Chondrocyte (in vitro differentiated cells): ENCODE measurements around the gene RNF186. TPM values are rescaled to one million over a fixed set of nuclear protein-coding genes. Genes with fewer than 3 reads are reported as not detected.
"Not testable (repeated sequence)": the region's sequence is repeated elsewhere in the genome, so short reads cannot be mapped to it uniquely, and the experiment has no call there.

Experiments
- DNase-seq: peaks from one replicate; pipeline ENCODE4 v3.0.0; 2021; ENCODE audit warnings: mixed read lengths, low spot score
- H3K27ac Mint-ChIP-seq: one replicate; pipeline ENCODE4 v1.8.0; 2021; ENCODE audit warnings: mild to moderate bottlenecking, moderate library complexity, mixed read lengths; ENCODE audit not compliant: unreplicated experiment
- H3K27me3 Mint-ChIP-seq: 2 replicates; pipeline ENCODE4 v1.8.0; 2021; ENCODE audit warnings: low read depth, mixed read lengths
- H3K36me3 Mint-ChIP-seq: 2 replicates; pipeline ENCODE4 v1.8.0; 2021; ENCODE audit warnings: low read depth, mixed read lengths
- H3K4me1 Mint-ChIP-seq: 2 replicates; pipeline ENCODE4 v1.8.0; 2021; ENCODE audit warnings: low read depth, mild to moderate bottlenecking, mixed read lengths
- H3K4me3 Mint-ChIP-seq: one replicate; pipeline ENCODE4 v1.8.0; 2021; ENCODE audit warnings: mild to moderate bottlenecking, moderate library complexity, mixed read lengths; ENCODE audit not compliant: unreplicated experiment
- H3K9me3 Mint-ChIP-seq: 2 replicates; pipeline ENCODE4 v1.8.0; 2021; ENCODE audit warnings: low read depth, mixed read lengths
- total RNA-seq: library from RNA; stranded (reverse); gene quantifications from 3 replicates; pipeline ENCODE4 v1.2.1, GENCODE V29; 2021
- TF ChIP-seq, protein P1 (sequence below): fragments of 200-600 bp; sonication (generic); IDR thresholded peaks from 2 replicates; pipeline ENCODE4 v1.5.0; 2021; ENCODE audit warnings: antibody characterized with exemption, mild to moderate bottlenecking, moderate library complexity

Gene RNF186
- total RNA-seq, 1 donor from 2014 or later: not detected

DNA sequence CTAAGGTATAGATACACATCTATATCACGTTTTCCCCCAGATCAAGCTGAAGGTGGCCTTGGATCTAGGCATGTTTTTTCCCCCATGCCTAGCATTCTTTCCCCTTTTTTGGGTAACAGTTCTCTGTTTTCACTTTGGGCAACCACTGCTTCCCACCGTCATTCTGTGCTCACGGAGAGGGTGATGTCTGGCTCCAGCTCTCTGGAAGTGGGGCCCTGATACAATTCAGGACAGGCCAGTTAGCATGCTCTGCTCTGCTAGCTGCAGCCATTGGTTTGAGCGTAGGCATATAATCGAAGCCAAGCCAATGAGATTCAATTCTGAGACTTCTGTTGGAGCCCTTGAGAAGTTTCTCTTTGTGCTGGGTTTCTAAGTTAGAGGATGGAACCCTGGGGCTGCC, 2.1 kb upstream of the RNF186 start:
- Mint-ChIP-seq H3K9me3 (no peaks in the 10 kb centered on the region), H3K4me3 (no peak overlapping the region), H3K27ac (no peak overlapping the region), H3K4me1 (no peaks in the 10 kb centered on the region), H3K36me3 (no peaks in the 10 kb centered on the region), H3K27me3 (no peaks in the 10 kb centered on the region)
- TF ChIP-seq, protein P1, sequence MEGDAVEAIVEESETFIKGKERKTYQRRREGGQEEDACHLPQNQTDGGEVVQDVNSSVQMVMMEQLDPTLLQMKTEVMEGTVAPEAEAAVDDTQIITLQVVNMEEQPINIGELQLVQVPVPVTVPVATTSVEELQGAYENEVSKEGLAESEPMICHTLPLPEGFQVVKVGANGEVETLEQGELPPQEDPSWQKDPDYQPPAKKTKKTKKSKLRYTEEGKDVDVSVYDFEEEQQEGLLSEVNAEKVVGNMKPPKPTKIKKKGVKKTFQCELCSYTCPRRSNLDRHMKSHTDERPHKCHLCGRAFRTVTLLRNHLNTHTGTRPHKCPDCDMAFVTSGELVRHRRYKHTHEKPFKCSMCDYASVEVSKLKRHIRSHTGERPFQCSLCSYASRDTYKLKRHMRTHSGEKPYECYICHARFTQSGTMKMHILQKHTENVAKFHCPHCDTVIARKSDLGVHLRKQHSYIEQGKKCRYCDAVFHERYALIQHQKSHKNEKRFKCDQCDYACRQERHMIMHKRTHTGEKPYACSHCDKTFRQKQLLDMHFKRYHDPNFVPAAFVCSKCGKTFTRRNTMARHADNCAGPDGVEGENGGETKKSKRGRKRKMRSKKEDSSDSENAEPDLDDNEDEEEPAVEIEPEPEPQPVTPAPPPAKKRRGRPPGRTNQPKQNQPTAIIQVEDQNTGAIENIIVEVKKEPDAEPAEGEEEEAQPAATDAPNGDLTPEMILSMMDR: no peak
- no peak for DNase-seq

DNA sequence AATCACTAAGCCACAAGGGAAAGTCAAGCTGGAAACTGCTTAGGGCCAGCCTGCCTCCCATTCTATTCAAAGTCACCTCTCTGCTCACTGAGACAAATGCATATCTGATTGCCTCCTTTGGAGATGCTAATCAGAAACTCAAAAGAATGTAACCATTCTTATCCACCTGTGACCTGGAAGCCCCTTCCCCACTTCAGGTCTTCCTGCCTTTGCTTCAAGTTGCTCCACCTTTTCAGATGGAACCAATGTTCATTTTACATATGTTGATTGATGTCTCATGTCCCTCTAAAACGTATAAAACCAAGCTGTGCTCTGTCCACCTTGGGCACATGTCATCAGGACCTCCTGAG, 1.6 kb upstream of the RNF186 start:
- DNase-seq, H3K4me1 Mint-ChIP-seq, H3K4me3 Mint-ChIP-seq, H3K9me3 Mint-ChIP-seq, H3K36me3 Mint-ChIP-seq, H3K27me3 Mint-ChIP-seq, H3K27ac Mint-ChIP-seq: not testable (repeated sequence)

DNA sequence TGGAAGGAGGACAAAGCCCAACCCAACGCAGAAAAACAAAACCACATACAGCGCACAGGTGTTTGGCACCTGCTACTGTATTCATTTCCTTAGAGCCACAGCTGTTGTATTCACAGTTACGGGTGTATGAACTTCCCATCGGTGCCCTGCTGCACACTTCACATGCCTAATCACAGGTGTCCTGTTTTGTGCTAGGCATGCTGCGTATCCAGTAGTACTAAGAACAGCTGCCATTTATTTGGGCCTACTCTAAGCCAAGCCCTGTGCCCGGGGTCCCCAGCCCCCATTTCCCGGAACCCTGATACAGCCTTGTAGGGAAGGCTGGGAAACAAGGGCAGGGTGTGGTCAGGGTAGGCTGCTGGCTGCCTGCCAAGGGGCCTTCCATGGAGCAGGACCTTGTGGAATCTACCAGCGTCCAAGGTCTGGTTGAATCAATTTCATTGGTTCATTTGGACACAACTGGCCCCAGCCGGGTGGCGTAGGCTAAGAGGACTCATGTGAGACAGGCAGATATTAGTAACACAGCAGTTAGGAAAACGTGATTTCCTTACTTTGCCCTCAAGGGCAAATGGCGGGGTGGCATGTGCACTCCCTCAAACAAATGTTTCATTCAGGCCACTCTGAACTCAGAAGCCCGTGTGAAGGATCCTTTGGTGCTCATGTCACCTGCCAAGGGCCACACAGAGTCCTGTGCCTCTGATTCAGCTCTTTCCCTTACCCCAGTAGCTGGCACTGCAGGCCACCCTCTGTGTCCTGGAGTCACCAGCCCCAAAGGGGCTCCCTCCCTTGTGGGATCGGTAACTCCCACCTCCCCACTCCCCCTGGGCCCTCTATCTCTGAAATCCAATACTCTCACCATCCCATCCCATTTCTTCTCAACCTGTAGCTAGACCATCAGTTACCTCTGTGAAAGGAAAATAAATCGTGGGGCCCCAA, 986 bp upstream of the RNF186 start:
- Mint-ChIP-seq H3K9me3 (no peaks in the 10 kb centered on the region), H3K4me1 (no peaks in the 10 kb centered on the region), H3K27me3 (no peaks in the 10 kb centered on the region), H3K27ac (no peak overlapping the region), H3K4me3 (no peak overlapping the region), H3K36me3 (no peaks in the 10 kb centered on the region)
- no peak for DNase-seq
- TF ChIP-seq, protein P1: no peak

DNA sequence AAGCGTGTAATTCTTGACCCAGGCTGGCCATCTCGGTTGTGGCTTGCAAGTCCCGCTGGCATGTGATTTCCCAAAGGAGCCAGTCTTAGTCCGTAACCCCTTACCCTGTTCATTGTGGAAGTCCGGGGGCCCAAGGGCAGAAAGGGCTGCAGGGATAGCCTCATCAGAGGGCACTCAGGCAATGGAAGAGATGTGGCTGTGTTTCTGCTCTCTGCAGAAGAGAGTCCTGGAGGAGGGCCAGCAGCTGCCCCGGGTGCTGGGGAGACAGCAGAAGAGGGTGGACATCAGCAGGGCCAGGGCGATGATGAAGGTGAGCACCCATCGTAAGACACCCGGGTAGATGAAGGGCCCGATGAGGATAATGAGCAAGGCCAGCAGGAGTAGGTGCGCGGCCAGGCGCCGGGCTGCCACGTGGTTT, 830 bp downstream of the RNF186 start:
- Mint-ChIP-seq H3K4me3 (no peak overlapping the region), H3K4me1 (no peaks in the 10 kb centered on the region), H3K27ac (no peak overlapping the region), H3K9me3 (peaks cover 2% of the 10 kb centered on the region), H3K36me3 (no peaks in the 10 kb centered on the region), H3K27me3 (no peaks in the 10 kb centered on the region)
- DNase-seq: no peak
- TF ChIP-seq, protein P1: no peak

DNA sequence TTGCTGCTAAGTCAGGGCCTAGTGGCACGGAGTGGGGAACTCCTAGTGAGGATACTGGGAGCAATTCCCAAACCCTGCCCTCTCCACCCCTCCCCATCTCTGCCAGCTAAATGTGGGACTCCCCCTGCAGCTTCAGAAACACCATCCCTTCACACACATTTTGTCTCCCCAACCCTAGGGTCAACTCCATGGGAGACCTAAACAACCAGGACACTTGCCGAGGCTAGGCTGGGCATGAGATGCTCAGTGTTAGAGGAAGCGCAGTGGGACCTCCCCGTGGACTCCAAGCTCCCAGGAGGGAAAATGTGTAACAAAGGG, 1.5 kb downstream of the RNF186 start:
- no peaks in the 10 kb centered on the region for H3K4me1 Mint-ChIP-seq

More for the DNA sequence above, 1.5 kb downstream of the RNF186 start:
- Mint-ChIP-seq H3K27me3 (no peaks in the 10 kb centered on the region), H3K27ac (no peak overlapping the region), H3K36me3 (no peaks in the 10 kb centered on the region), H3K9me3 (peaks cover 6% of the 10 kb centered on the region), H3K4me3 (no peak overlapping the region)
- no peak for DNase-seq
- TF ChIP-seq, protein P1: no peak
